T-helper 2 cell treated with Interferon-gamma antibody and Interleukin-4, amounts not matched to agents 100 ng/mL and 5 ng/mL, for 36 hours (primary cell): ENCODE data around the gene RBKS. TPM values are rescaled to one million over a fixed set of nuclear protein-coding genes. Genes with fewer than 3 reads are reported as not detected.
"Not testable (repeated sequence)": the region's sequence is repeated elsewhere in the genome, so short reads cannot be mapped to it uniquely, and the experiment has no call there.

Source experiments
- intact Hi-C: fragments of 100-400 bp; cut with micrococcal nuclease; formaldehyde crosslinking; loops from one replicate; pipeline ENCODE4 v1.15.1; 2023
- total RNA-seq: library from RNA; stranded (reverse); gene quantifications from 2 replicates; pipeline ENCODE4 v1.2.3, GENCODE V29; 2022

RBKS gene
- total RNA-seq, 1 donor from 2014 or later: 1.8 TPM

- intact Hi-C loops: no loop called here
Measured at GRCh38 chr2:27875089-27875881, 14.9 kb downstream of the RBKS start.

- intact Hi-C loops: no loop called here
Measured at GRCh38 chr2:27873091-27873490, 17.1 kb downstream of the RBKS start.

DNA sequence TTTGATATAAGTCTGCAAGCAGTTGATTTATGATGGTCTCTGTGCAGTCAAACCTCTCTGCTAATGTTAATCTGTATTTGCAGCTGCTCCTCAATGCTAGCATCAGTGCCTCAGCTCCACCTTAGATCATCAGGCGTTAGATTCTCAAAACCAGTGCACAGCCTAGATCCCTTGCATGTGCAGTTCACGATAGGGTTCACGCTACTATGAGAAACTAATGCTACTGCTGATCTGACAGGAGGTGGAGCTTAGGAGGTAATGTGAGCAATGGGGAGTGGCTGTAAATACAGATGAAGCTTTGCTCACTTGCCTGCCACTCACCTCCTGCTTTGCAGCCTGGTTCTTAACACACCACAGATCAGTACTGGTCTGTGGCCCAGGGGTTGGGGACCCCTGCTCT, 18.4 kb downstream of the RBKS start:
- intact Hi-C loops: no loop called here

DNA sequence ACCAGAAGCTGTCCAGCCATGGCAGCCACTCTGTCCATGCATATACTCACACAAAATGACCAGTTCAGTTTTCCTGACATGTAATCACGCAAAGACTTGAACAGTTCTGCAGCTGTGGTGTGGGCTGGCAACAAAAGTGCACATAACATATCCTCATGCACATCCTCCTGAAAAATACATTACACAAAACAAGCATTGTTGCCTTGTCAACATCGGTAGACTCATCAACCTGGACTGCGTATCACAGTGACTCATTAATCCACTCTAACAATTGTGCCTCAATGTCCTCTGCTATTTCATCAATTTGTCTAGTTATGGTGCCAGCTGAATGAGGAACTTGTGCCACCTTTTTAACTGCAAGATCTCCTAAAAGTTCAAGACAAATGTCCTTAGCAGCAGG, 19.5 kb downstream of the RBKS start:
- intact Hi-C loops: no loop called here

DNA sequence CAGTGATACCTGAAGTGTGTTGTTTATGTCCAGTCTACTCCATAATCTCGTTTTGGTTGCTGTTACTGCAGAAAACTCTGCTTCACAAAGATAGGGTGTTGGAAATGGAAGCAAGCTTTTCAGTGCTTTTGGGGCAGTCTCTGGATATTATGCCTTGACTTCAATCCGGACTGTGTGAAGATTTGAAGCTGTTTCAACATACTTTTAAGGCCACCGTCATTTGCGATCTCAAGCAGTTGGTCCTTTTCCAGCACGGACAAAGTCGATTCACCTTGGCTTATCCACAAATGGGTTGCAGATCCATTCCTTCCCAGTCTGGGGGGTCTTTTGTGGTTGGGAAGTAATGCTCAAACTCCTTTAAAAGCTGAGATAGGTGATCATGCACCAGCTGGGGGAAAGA, 20.4 kb downstream of the RBKS start:
- intact Hi-C loops: no loop called here

GRCh38 chr2:27866237-27866636, 23.9 kb downstream of the RBKS start:
- intact Hi-C loops: no loop called here

DNA sequence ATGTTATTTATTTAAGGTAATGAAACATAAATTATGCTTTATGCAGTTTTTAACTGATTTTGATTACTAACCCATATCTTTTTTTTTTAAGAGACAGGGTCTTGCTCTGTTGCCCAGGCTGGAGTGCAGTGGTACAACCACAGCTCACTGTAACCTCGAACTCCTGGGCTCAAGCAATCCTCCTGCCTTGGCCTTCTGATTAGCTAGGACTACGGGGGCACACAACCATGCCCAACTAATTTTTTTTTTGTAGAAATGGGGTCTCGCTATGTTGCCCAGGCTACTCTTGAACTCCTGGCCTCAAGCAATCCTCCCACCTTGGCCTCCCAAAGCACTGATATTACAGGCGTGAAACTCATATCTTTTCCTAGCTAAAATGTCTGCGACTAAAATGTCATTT, 26.2 kb downstream of the RBKS start:
- intact Hi-C loops: not testable (repeated sequence)

DNA sequence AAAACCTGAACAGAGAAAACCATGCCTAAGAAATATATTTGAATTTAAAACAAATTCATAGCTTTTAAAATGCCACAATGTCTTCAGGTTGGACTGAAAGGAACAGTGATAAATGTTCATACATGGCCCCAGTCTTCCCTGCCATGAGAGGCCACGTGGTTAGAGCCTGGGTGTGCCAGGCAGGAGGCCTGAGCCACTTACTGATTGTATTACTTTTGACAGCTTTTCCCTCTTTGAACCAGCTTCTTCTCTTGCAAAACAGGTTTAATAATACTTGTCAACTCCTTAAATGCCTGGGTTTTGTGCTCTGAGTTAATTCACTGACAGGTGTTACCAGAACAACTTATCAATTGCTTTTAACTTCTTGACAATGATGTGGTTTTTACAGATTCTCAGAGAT, 27.0 kb downstream of the RBKS start:
- intact Hi-C loops: no loop called here

DNA sequence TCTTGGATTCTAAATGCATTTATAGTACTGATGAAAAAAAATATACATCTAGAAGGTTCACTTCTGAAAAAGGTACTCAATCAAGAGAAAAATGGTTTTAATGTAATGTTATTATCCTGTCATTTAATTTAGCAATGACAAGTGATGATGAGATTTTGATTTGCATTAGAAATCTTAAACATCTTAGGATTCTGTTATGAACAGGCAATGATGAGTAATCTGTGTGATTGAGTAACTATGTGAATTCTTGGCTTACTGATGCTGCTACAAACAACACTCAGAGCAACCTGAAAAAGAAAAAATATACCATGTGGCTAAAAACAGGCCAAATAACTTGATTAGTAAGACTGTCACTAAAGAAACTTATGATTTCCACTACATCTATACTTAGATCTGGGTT, 30.1 kb downstream of the RBKS start:
- intact Hi-C loops: no loop called here

GRCh38 chr2:27857417-27858172, 32.6 kb downstream of the RBKS start:
- intact Hi-C loops: no loop called here

GRCh38 chr2:27856956-27857355, 33.2 kb downstream of the RBKS start:
- intact Hi-C loops: no loop called here

DNA sequence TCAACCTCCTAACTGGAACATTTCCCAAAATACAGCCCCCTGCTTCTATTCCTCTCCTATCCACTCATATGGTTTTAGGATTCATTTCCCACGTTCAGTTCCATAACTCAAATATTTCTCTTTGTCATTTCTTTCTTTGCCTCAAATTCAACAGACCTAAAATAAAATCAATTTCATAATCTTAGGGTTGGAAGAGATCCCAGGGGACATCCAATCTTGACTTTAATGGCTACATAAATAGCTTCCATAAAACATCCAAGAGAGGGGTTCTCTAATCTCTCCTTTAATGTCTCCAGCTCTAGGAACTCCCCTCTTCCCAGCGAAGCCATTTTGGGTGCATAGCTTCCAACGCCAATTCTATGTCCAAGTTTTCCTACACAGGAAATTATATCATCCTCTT, 33.8 kb downstream of the RBKS start:
- intact Hi-C loops: no loop called here

DNA sequence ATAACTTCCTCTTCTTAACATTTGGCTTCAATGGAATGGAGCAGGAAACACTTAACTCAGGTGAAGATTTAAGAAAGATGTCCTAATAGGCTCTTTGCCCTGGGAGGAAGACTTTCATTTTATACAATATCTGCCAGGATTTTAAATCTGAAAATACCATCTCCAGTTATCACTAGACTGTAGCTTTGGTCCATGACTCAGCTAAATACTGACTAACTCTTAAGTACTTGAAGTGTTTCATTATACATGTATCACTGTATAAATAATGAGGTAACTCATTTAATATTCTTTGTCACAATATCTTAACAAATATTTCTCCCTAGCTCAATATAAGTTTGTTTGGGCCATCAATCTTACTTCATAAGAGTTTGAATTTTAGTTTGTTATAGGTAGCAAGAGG, 34.7 kb downstream of the RBKS start:
- intact Hi-C loops: no loop called here

- intact Hi-C loops: no loop called here
Measured at GRCh38 chr2:27854229-27854862, 35.8 kb downstream of the RBKS start.

- intact Hi-C loops: no loop called here
Measured at GRCh38 chr2:27852691-27853090, 37.5 kb downstream of the RBKS start.

- intact Hi-C loops: no loop called here
Measured at GRCh38 chr2:27849558-27850205, 40.5 kb downstream of the RBKS start.

GRCh38 chr2:27847333-27847732, 42.9 kb downstream of the RBKS start:
- intact Hi-C loops: no loop called here

DNA sequence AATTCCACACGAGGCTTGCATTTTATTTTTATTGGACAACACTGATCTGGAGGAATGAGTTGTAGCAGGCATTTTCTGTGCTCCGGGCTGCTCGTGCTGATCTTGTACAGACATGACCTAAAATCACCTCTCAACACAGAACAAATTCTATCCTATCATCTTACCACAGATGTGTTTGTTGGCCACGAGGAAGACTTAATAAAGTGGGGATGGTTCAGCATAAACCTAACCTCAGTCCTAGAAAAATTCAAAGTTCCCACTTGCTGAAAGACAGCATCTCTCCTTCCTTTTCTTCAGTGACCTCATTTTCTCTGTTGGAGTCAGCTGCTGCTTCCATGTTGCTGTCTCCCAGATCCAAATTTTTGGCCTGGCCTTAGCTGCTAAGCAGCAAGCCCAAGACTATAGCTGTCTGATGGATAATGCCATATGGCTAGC, 45.3 kb downstream of the RBKS start:
- intact Hi-C loops: no loop called here

DNA sequence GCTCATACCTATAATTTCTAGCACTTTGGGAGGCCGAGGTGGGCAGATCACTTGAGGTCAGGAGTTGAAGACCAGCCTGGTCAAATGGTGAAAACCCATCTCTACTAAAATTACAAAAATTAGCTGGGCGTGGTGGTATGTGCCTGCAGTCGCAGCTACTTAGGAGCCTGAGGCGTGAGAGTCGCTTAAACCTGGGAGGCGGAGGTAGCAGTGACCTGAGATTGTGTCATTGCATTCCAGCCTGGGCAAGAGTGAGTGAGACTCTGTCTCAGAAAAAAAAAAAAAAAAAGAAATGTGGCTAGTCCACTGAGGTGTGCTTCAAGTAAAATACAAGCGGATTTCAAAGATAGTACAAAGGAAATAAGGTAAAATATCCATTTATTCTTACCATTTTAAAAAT, 46.2 kb downstream of the RBKS start:
- intact Hi-C loops: no loop called here

GRCh38 chr2:27842894-27843293, 47.3 kb downstream of the RBKS start:
- intact Hi-C loops: no loop called here

DNA sequence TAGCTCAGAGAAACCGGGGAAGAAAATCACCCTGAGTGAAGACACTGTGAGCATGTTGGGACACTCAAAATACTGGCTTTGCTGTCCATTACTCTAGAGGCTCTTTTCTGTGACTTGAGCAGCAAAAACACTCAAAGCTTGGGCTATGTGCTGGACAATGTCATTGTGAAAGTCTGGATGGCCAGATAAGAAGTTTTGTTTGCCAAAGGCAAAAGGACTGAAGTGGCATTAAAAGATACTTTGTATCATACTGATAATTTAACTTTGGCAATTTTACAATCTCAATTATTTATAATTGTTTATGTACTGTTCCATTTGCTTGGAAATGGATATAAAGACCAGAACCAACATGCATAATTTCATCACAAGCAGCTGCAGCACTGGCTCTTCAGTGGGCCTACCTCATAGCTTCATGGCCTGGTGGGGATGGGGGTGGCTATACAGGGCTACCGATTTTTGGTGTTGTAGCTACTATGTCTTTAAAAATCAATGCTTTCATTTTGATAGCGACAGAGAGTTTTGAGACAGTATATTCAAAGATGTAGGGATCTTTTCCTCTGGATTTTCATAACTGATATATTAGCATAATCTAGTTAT, 51.1 kb downstream of the RBKS start:
- intact Hi-C loops: no loop called here
